Upper lobe of left lung (tissue), 6 donors: ENCODE results near the gene CA10. TPM values are rescaled to one million over a fixed set of nuclear protein-coding genes. Genes with fewer than 3 reads are reported as not detected.

Experiments
- ATAC-seq, 2 donors: fragments of 200-7000 bp; cut with Tn5 transposase; one replicate each; pipeline ENCODE4 v1.9.1; 2022; ENCODE audit warnings: mild to moderate bottlenecking in 2 of 2, moderate library complexity in 2 of 2; ENCODE audit not compliant: low FRiP score in 2 of 2
- DNase-seq, 2 donors: peaks; one replicate each; pipeline ENCODE4 v3.0.0-alpha.2; 2019 to 2020
- H3K27ac ChIP-seq, 4 donors: fragments of 200-600 bp; sonication (generic); one replicate each; pipeline ENCODE4 v1.5.1; 2016 to 2019
- H3K27me3 ChIP-seq, 4 donors: fragments of 200-600 bp; sonication (generic); one replicate each; pipeline ENCODE4 v1.5.1; 2017 to 2019
- H3K36me3 ChIP-seq, 4 donors: fragments of 200-600 bp; sonication (generic); one replicate each; pipeline ENCODE4 v1.5.1; 2016 to 2019
- H3K4me1 ChIP-seq, 4 donors: fragments of 200-600 bp; sonication (generic); one replicate each; pipeline ENCODE4 v1.5.1; 2018 to 2019
- H3K4me3 ChIP-seq, 4 donors: fragments of 200-600 bp; sonication (generic); one replicate each; pipeline ENCODE4 v1.5.1; 2017 to 2019; ENCODE audit warnings: mild to moderate bottlenecking in 2 of 4, moderate library complexity in 1 of 4
- H3K9me3 ChIP-seq, 4 donors: fragments of 200-600 bp; sonication (generic); one replicate each; pipeline ENCODE4 v1.5.1; 2018 to 2019
- CTCF ChIP-seq, 6 experiments: fragments of 450-650 bp in 4 of 6; fragments of 200-600 bp in 2 of 6; sonication (generic) in 2 of 6; IDR thresholded peaks; one replicate each; pipeline ENCODE4 v1.5.1; 2016 to 2019; ENCODE audit warnings: antibody characterized with exemption in 6 of 6
- EP300 ChIP-seq, 4 donors: sonication (generic); formaldehyde crosslinking; IDR thresholded peaks; one replicate each; pipeline ENCODE4 v1.5.1; 2017; ENCODE audit warnings: antibody characterized with exemption in 4 of 4, control low read depth in 2 of 4
- POLR2A ChIP-seq, 4 donors: fragments of 450-650 bp; IDR thresholded peaks; one replicate each; pipeline ENCODE4 v1.5.1; 2016 to 2017; ENCODE audit warnings: antibody characterized with exemption in 4 of 4, mild to moderate bottlenecking in 2 of 4
- POLR2AphosphoS5 ChIP-seq, 2 donors: sonication (generic); formaldehyde crosslinking; IDR thresholded peaks; one replicate each; pipeline ENCODE4 v1.5.1; 2017; ENCODE audit warnings: antibody characterized with exemption in 2 of 2
- WGBS, 2 donors: methylation state at CpG; one replicate each; pipeline ENCODE4 v1.1.5; 2017 to 2018; 5-methylcytosine and 5-hydroxymethylcytosine counted together
- total RNA-seq, 6 donors: library from RNA; depleted of rRNA in 4 of 6; stranded (reverse); fragments of >200 nt in 4 of 6; gene quantifications; one replicate each; pipeline versions ENCODE4 v1.1.0 to v1.2.1, GENCODE V29; 2016 to 2021
- donor health status: DM: no; HTN: no; CAD: no; lungs with moderate emphysema.
- donor health status: DM: no; HTN: yes; CAD: no; lungs with severe emphysema.

Gene CA10
- total RNA-seq, 6 donors from 2014 or later = 0.10 TPM; not detected in 5

- ATAC-seq (no peak), DNase-seq (no peak)
- Histone ChIP-seq H3K4me3 (no peak overlapping the region), H3K4me1 (no peaks in the 10 kb centered on the region), H3K27ac (no peak overlapping the region), H3K9me3 (no peaks in the 10 kb centered on the region), H3K36me3 (no peaks in the 10 kb centered on the region), H3K27me3 (no peaks in the 10 kb centered on the region)
- TF ChIP-seq EP300 (IDR thresholded peaks at IDR 0.05) (no peak), CTCF (IDR thresholded peaks at IDR 0.05) (no peak), POLR2AphosphoS5 (IDR thresholded peaks at IDR 0.05) (no peak), POLR2A (IDR thresholded peaks at IDR 0.05) (no peak)
- 80 to 86% methylated on average over 2 of the region's 2 CpGs for WGBS, 2 donors
Observed at GRCh38 chr17:51891936-51892335, 266.6 kb downstream of the CA10 start.

DNA sequence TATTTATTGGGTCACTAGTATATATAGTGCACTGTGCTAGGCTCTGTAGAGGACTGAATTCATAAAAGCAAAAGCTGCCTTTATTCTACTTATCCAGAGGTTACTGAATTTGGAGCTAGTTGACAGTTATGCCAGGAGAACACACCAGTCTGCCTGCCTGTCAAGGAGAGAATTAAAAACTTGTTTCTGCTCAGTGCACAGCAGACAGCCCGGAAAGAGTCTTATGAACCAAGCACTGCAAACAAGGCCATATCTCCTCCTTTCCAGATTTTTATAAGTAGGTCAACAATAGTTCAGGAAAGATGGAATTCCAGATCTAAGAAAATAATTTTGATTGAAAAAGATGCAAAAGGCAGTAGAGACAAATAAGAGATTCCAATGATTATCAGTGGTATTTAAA is 267.8 kb downstream of the CA10 start:
- H3K4me3 ChIP-seq = no peak overlapping the region
- ATAC-seq (no peak), DNase-seq (no peak)
- WGBS, 2 donors = 86 to 100% methylated on average over 1 of the region's 1 CpG
- H3K9me3 ChIP-seq = no peaks in the 10 kb centered on the region
- TF ChIP-seq EP300 (IDR thresholded peaks at IDR 0.05) (no peak), POLR2A (IDR thresholded peaks at IDR 0.05) (no peak)
- no peaks in the 10 kb centered on the region for H3K36me3 ChIP-seq
- H3K27me3 ChIP-seq = no peaks in the 10 kb centered on the region
- H3K4me1 ChIP-seq = no peaks in the 10 kb centered on the region
- no peak overlapping the region for H3K27ac ChIP-seq

DNA sequence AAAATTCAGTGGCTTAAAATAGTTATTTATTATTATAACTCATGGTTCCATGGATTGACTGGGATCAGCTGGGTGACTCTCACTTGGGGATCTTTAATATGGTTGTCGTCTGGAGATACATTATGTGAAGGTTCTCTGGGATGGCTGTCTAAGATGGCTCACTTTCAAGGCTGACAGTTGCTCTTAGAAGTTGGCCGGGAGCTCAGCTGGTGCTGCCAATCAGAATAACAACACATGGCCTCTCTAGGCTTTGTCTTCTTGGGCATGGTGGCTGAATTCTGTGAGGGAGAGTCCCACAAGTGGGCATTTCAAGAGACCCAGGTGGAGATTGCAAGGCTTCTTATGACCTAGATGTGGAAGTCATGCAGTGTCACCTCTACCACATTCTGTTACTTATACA is 269.7 kb downstream of the CA10 start:
- 85 to 92% methylated on average over 1 to 2 of the region's 2 CpGs for WGBS, 2 donors
- no peak for DNase-seq
- H3K27me3 ChIP-seq = no peaks in the 10 kb centered on the region
- no peaks in the 10 kb centered on the region for H3K36me3 ChIP-seq
- no peak for ATAC-seq
- TF ChIP-seq POLR2AphosphoS5 (IDR thresholded peaks at IDR 0.05) (no peak), CTCF (IDR thresholded peaks at IDR 0.05) (no peak), EP300 (IDR thresholded peaks at IDR 0.05) (no peak), POLR2A (IDR thresholded peaks at IDR 0.05) (no peak)
- no peak overlapping the region for H3K4me3 ChIP-seq
- H3K9me3 ChIP-seq = no peaks in the 10 kb centered on the region
- H3K27ac ChIP-seq = no peak overlapping the region
- no peaks in the 10 kb centered on the region for H3K4me1 ChIP-seq

- ATAC-seq (no peak), DNase-seq (no peak)
- H3K9me3 ChIP-seq = no peaks in the 10 kb centered on the region
Observed at GRCh38 chr17:51876986-51877385, 281.5 kb downstream of the CA10 start.

DNA sequence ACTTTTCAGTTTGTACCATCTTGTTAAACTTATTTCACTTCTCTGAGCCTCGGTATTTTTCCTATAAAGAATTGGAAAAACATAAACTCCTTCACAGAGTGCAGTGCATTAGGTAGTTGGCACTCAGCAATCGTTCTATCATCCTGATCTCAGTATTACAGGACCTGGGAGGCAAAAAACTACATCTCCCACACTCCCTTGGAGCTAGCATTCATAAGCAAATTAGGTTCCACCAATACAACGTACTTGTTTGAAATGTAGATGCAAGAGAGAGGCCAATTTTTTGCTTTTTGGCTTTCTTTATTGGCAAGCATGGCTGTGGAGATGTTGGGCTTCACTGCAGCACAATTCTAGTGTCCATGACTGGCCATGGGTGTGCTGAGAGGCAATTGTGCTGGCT is 285.2 kb downstream of the CA10 start:
- TF ChIP-seq POLR2AphosphoS5 (IDR thresholded peaks at IDR 0.05) (no peak), EP300 (IDR thresholded peaks at IDR 0.05) (no peak), POLR2A (IDR thresholded peaks at IDR 0.05) (no peak), CTCF (IDR thresholded peaks at IDR 0.05) (no peak)
- ATAC-seq (no peak), DNase-seq (no peak)
- no peaks in the 10 kb centered on the region for H3K4me1 ChIP-seq
- 20 to 26% methylated on average over 3 of the region's 3 CpGs for WGBS, 2 donors
- H3K27ac ChIP-seq = no peak overlapping the region
- H3K27me3 ChIP-seq = no peaks in the 10 kb centered on the region
- no peaks in the 10 kb centered on the region for H3K9me3 ChIP-seq
- H3K4me3 ChIP-seq = no peak overlapping the region
- H3K36me3 ChIP-seq = no peaks in the 10 kb centered on the region

More at GRCh38 chr17:51876986-51877385, 281.5 kb downstream of the CA10 start:
- no peak for TF ChIP-seq POLR2A (IDR thresholded peaks at IDR 0.05)
- no peak for TF ChIP-seq EP300 (IDR thresholded peaks at IDR 0.05)
- Histone ChIP-seq H3K4me1 (no peaks in the 10 kb centered on the region), H3K27ac (no peak overlapping the region), H3K4me3 (no peak overlapping the region), H3K27me3 (no peaks in the 10 kb centered on the region), H3K36me3 (no peaks in the 10 kb centered on the region)

DNA sequence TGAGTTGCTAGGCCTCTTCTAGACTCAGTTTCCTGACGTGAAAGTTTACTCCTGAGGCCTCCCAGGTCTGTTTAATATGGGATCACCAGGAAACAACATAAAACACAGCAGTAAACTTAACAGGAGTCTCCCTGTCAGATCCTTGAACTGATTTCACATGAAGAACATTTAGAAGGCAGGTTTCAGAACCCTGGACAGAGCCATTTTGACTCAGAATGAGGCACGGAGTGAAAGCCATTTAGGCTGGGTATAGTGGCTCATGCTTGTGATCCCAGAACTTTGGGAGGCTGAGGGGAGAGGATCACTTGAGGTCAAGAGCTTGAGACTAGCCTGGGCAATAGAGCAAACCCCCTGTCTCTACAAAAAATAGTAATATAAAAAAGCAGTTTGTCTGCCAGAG is 289.1 kb downstream of the CA10 start:
- ATAC-seq = no peak
- WGBS, 2 donors = 5 to 13% methylated on average over 2 of the region's 2 CpGs
- H3K9me3 ChIP-seq = no peaks in the 10 kb centered on the region
- no peaks in the 10 kb centered on the region for H3K4me1 ChIP-seq
- no peak overlapping the region for H3K27ac ChIP-seq
- H3K4me3 ChIP-seq = no peak overlapping the region
- no peaks in the 10 kb centered on the region for H3K27me3 ChIP-seq
- no peak for TF ChIP-seq POLR2AphosphoS5 (IDR thresholded peaks at IDR 0.05)
- no peak for TF ChIP-seq EP300 (IDR thresholded peaks at IDR 0.05)
- TF ChIP-seq CTCF (IDR thresholded peaks at IDR 0.05) = no peak
- no peak for TF ChIP-seq POLR2A (IDR thresholded peaks at IDR 0.05)
- no peaks in the 10 kb centered on the region for H3K36me3 ChIP-seq
- no peak for DNase-seq
